B cell (primary cell): ENCODE data around the gene CDNF.

Experiments used
- CTCF ChIP-seq: fragments of 200-600 bp; IDR thresholded peaks from one replicate; pipeline ENCODE4 v1.8.0; 2022; ENCODE audit warnings: antibody characterized with exemption, mild to moderate bottlenecking
- EZH2 ChIP-seq: IDR thresholded peaks from 2 replicates; pipeline ENCODE4 v1.6.1; 2012; ENCODE audit warnings: borderline replicate concordance, low read depth, mild to moderate bottlenecking, moderate library complexity, low read length; ENCODE audit not compliant: insufficient read depth, poor library complexity, severe bottlenecking

GRCh38 chr10:14800397-14800796, 37.4 kb downstream of the CDNF start:
- no peak for TF ChIP-seq CTCF
- no peak for TF ChIP-seq EZH2
